HG02885 (cell line): ENCODE data around the gene BACH1.

Experiments used
- ATAC-seq: cut with Tn5 transposase; IDR thresholded peaks from one replicate; pipeline ENCODE4 v1.9.1; 2021; ENCODE audit warnings: mild to moderate bottlenecking; ENCODE audit not compliant: unreplicated experiment, poor library complexity

The BACH1 gene

DNA sequence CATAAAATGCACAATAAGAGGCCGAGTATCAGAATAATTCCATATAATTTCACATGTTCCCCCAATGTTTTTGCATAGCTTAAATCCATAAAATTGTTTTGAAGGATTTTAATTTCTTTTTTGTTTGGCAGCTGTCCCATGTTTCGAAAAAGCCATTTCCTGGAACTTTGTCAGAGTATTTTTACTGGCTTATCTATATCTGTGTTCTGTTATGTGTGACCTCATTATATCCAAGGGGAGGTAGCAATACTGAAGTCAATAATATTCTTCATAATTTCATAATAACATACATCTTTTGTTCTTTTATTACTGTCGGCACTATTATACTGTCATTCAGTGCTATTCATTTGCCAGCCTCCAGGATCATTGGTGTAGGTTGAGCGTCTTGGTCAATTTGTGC lies 9.4 kb upstream of the BACH1 start:
- ATAC-seq = no peak

DNA sequence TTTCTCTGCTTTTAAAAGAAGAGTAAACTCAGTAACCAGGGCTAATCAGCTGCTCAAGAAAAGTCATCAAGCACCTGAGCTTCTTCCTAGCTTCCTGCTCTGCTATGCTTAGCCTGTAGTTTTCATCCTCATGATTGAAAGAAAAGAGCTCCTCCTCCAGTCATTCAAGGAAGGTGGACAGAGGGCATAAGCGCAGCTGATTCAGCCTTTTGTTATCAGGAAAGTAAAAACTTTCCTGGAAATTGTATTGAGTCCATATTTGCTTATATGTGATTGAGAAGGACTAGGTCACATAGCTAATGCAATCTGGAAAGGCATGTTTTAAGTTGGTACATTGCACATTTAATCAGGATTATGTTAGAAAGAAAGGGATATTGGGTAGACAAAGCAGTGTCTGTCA lies 8.5 kb upstream of the BACH1 start:
- ATAC-seq = no peak

DNA sequence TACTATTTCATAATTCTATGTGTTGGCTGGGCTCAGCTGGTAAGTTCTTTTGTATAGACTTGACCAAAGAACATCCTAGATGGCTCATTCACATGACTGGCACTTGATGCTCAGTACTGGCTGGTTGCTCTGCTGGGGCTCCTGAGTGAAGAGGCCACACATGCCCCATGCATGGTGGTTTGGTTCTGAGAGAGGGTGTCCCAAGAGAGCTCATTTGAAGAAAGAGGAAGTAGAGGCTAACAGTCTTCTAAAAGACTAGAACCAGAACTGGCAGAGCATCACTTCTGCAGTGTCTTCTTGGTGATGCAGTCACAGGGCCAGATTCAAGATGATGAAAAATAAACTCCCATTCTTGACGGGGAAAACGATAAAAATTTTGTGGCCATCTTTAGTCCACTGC lies 5.2 kb upstream of the BACH1 start:
- ATAC-seq = peak; percentile 81

DNA sequence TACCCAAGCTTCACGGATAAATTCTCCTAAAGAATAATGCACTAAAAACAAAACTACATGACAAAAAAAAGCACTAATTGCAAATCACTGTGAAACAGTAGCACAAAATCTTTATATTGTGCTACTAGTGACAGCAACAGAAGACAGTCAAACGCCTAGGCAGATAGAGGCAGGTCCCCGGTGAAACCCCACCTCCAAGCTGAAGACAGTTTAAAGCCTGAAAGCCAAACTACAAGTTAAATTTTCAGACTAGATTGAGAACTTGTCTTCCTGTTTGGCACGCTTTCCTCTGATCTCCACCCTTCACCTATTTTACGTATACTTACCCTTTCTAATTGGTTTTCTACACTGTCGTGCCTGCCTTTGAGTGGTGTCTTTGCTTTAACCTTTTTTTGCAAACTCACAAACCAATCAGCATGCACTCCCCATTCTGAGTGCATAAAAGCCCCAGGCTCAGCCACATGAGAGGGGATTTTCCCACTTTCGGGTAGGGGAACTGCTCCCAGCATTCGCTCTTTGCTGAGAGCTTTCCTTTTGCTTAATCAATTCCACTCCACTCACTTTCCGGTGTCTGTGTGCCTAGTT lies 3.6 kb upstream of the BACH1 start:
- no peak for ATAC-seq

DNA sequence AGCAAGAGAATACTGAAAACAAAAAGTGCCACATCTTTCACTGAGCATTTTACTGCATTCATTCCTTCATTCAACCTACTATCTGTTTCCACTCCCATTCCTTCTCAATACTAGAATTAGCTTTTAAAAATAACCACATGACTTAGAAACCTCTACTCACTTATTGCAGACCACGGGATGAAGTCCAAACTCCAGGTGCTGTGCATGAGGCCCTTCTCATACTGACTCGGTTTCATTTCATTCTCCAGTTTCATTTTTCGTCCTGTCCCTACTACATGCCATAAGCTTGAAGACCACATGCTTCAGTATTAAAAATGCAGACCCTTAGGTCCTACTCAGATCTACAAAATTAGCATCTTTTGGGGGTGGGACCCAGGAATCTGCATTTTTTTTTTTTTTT lies 2.3 kb upstream of the BACH1 start:
- ATAC-seq = no peak

DNA sequence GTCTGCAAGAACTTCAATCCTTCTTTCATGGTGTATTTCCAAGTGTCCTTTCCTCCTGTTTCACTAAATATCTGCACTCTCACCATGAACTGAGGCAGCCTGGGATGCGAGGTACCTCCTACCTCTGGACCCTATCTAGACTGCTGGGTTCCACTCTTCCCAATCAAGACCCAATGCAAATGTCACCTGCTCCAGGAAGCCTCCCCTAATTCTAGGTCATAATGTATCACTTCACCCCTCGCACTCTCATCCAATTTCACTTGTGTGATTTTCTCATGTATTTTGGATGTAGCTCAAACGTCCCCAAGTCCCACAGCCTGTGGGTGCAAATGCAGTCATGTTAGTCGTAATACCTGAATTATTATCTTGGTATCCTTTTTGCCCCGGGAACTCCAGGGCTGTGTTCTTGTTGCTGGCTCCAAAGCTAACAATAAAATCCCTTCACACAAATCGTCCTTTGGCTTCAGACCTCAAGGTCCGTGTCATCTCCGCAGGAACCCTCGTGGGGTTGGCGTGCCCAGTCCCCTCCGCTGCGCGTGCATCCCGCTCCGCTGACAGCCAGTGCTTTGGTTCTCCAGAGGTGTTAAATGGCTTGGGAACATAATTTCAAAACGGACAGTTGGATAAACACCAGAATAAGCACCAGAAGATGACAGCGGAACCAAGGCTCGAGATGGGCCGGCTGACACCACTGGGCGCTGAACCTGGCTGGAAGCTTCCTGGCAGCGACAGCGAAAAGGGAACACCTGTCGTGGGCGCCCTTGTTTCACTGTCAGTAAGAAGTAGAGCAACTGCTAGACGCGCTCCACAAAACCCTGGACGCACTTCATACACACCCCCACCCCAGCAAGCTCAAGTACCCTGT lies 1.0 kb upstream of the BACH1 start:
- no peak for ATAC-seq

DNA sequence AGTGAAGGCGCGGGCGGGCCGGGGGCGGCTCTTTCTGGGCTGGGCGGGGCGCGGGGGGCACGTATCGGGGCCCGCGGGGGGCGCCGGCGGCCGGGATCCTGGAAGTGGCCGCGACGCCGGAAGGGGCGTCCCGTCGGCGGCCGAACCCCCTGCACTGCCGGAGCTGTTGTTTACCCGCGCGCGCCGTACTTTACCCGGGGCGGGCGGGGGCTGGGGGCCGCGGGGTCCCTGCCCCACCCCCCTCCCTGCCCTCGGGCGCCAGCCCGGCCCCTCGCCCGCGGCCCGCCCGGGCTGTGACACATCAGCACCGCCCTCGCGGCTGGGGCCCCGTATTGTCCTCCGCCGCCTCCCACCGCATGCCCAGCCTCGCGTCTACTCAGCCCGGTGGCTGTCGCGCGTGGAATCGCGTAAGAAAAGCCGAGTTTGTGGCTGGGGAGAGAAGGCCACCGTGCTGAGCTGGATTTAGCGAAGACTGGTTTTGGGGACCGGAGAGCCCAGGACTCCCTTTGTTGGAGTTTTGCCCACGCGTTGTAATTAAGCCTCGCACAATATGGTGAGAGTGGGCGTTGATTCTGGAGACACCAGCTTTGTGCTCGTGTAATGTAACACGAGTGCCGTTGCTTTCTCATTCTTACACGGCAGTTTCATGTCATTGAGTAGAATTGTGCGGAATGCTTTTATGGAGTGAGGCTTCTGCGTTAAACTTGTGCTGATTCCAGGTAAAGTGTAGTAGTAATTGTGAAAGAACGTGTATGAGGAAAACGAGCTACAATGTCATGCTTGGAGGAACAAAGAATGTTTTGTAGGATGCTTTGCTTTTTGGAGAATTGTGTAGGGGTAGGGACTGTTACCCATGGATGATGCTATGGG lies 559 bp downstream of the BACH1 start:
- ATAC-seq = peak; percentile 28

DNA sequence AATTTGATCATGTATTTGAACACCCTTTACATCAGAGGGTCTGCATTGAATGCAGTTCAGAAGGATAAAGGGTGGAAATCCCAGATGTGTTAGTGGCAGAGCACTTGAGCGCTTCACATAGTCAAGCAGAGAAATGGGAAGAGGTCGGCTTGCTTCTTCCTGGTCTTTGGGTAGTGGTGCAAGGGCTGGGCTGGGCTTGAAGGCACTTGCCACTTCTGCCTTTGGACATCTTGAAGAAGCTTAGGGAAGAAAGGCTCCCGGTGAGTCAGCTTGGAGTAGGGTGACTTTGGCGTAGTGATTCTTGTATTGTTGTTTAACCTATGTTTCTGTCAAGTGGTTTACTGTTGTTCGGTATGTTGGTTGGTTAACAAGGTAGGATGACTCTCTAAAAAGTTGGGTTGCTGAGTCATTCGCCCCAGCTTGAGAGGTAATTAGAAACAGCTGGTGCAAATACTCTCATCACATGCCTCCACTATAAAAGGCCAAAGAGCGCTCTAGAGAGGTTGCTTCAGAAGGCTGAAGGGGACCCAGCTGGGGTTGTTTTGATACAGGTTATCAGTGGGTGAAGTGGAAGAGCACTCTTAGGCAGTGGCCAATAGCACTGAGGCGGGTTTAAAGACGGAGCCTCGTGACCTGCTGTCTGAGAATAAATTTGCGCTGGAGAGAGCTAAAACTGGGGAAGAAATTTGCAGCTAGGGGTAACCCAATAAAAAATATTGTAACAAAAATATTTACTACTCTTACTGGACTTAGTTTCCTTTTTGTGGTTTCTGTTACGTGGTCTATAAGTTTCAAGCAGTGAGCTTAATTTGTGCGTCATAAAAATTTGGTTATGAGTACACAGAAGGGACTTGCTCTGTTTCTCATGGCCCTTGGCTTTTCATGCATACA lies 1.4 kb downstream of the BACH1 start:
- peak; percentile 68 for ATAC-seq

DNA sequence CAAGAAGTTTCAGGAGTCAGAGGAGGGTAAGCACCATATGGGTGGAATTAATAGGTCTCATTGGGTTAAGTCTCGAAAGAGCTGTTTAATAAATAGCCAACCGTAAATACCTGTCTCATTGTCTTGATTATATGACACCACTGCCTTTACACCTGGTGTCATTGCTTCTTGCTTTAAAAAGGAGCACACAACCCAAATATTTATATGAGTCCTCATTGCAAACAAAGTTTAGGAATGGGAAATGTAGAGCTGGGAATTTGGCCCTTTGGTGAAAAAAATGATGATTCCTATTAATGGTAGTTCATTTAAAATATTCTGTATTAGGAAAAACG lies 2.1 kb downstream of the BACH1 start:
- no peak for ATAC-seq

DNA sequence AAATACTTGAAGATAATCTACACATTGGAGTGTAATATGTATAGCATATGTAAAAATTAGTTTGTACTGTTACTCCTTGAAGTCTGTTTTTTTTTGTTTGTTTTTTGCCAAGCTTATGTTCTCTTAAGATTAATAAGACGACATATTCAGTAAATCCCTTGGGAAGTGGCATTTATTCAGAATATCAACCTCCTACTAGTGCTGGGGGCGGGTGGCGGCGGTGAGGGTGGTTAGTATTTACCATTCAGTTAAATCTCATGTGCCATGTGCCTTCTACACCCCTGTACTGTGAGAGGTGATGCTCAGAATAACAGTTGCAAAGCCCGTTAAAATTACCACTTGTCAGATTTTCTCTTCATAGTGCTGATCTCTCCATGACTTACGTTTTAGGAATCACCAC lies 3.0 kb downstream of the BACH1 start:
- no peak for ATAC-seq

DNA sequence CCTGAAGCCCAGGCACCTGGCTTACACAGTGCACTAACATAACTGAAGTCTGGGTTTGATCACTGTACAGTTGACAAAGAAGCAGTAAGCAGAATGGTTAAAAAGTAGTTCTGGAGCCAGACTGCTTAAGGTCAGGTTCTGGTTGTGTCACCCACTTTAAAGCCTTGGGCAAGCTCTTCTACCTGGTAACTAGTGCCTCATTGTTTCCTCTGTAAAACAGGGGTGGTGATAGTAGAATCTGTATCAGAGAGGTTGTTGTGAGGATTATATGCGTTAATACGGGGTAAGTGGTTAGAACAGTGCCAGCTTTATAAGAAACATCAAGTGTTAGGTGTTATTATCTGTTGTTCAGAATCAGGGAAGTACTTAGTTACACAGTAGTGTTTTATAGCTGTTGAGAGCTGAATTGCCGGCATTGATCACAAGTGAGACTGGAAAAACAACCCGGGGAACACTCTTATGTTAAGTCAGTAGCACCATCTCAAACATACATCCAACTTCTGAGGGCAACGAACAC lies 3.7 kb downstream of the BACH1 start:
- ATAC-seq = no peak

DNA sequence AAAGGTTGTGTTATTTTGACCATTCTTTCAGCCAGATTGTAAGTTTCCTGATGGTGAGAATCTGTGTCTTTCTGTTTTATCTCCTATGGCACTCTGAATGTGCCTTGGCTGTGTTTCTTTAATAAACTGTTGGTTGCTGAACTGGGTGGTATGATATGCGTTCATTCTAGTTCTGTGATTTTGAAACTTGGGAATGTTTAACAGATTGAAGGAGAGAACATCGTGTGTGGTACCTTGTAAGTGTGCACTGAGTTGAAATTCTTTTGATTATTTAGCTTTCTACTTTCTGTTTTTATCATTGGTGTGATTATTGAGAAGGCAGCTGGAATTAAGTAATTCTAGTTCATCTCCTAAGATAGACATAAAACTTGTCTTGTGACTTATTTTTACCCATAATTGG lies 4.6 kb downstream of the BACH1 start:
- ATAC-seq = no peak

DNA sequence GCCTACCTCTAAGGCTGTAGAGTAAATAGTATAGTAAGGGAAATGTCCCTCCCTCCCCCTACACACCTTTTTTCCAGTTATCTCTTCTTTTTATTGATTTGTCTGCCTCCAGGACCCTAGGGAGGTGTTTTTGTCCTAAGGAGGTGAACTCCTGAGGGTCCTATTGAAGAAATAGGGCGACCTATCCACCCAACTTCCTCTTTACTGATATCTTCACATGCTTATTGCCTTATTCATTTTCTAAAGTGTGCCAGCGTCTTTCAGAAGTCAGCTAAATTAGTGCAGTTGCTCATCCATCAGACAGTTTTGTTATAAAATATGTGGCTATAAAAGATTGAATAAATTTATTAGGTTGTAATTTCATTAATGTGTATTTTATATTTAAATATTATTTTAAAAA lies 5.9 kb downstream of the BACH1 start:
- ATAC-seq = no peak

DNA sequence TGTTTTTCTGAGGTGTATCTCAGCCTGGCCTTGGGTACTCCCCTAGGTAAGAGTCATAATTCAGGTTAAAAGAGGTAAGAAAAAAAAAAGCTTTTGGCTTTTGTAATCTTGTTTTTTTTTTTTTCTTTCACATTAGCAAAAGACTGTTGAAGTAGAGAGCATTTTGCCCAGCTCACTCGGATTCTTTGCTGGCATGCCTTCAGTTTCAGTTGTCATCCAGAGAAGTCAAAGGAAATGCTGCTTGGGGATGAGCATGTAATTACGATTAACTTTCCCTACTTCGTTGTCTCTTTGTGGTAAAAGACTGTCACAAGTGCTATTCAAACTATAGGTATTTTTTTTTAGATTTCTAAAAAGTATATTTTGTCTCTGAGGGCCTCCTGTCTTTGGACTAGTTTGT lies 6.3 kb downstream of the BACH1 start:
- no peak for ATAC-seq

DNA sequence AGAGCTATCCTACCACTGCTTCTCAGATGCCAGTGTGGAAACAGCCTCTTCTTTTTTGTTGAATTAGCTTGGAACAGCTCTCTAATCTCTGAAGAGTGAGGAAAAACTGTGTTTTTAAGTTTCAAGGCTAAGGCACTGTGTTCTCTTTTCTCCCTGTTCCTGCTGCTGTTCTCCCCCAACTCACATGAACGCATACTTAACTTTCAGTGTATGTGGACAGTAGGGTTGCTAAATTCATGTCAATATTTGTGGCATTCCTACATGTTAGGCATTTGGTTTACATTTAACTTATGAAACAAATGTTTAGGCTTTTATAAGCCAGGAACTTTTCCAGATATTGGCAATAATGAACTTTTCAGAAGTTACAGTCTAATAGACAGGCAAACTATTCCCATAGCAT lies 6.8 kb downstream of the BACH1 start:
- ATAC-seq = no peak

DNA sequence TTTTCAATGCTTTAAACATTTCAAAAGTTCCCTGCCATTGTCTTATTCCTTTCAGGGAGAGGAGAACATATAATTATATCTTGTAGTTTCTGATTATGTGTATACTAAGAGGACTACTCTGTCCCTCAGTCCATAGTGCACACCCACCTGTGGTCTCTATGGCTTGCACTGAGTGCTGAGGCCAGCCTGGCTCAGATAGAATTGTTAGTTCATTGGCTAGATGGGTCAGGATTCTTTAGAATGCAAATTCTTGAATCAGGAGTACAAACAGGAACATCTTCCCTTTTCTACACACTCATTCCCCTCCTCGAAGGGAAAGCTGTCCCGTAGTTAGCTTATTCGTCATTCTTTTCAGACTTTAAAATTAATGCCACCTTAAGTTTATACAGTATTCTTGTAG lies 8.2 kb downstream of the BACH1 start:
- ATAC-seq = peak; percentile 65

DNA sequence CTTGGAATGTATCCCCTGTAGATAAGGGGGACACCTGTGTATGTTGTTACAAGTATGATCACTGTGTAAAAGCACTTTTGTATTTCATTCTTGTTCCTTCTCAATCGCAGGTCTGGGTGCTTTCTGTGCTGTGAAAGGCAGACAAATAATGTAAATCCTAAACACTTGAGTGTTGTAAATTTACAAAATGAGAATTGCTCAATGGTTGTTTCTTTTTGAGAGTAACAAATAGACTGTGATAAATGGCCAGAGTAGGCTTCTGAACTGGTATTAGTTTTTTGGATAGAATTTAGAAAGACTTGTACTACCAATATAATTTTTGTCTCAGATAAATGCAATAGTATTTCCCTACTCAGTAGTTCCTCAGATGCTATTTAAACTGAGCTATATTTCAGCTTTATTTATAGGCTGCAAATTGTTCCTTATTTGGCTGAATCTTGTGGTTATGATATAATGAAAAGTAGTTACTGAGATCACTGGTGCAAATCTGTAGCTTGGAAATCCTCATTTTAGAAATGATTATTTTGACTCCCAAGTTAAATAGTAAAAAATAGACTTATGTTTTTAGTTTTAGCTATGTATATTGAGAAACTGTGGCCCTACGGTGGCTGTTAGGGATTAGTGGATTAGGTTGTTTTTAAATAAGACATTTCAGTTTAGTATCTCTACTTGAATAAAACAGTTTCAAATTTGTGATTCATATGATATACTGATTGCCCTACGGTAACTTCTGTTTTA lies 9.2 kb downstream of the BACH1 start:
- ATAC-seq = no peak

DNA sequence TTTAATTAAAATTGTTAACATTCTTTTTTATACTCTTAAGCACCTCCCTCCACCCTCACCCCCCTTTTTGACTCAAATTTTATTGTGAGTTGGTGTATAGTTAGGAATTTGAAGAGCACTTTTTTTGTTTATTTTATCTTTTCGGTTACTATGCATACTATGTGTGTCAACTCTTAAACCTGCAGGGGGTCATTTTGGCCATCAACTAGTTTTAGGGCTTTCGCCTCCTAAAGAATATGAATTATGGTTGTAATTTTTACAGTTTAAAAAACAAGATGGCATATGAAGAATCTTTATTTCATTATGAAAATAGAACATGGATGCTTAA lies 9.7 kb downstream of the BACH1 start:
- ATAC-seq = no peak

DNA sequence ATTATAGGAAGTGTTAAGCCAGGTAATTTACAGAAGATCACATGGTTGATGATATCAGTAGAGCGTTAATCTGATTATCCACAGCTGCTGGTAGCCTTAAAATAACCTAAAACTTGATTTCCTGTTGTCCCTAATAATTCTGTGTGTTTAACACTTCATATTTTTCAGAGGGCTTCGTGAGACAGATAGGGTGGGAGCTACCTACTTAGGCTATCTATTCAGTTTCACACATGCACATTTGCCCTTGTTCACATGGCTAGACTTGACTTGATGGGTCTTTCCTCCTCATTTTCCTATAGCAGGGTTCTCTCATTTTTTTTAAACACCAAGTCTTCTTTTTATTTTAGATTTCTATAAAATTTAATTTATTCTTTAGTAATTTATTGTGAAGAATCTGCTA lies 11.0 kb downstream of the BACH1 start:
- no peak for ATAC-seq

DNA sequence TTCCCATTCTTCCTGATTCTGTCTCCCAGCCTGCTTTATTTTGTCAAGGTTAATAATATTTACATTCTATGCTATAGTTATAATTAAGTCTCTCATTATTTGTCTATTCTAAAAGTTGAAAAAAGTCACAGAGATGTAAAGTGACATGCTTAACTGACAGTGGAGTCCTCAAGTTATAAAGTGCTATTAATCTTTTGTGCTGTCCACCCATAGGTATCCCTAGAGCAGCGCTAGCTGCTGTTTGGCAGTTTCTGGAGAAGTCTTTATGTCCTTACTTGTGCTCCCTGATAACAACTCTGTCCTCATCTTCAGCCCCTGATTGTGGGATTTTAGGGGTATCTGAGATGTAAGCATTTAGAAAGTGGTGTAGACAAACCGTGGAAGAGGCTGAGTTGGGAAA lies 13.1 kb downstream of the BACH1 start:
- no peak for ATAC-seq
